HepG2 (cell line): ENCODE results near the gene ANKRD11. TPM values are rescaled to one million over a fixed set of nuclear protein-coding genes. Genes with fewer than 3 reads are reported as not detected.
A peak's percentile ranks its signal among the peaks of the same experiment; 100 is the strongest.

Source experiments
- ARHGAP35 ChIP-seq: sonication (generic); formaldehyde crosslinking; IDR thresholded peaks from 2 replicates; pipeline ENCODE4 v1.9.0; 2022; ENCODE audit warnings: mild to moderate bottlenecking, inconsistent platforms, moderate library complexity, missing genetic modification reagents, borderline replicate concordance
- CBX2 ChIP-seq, 2 experiments: fragments of 200-600 bp in 1 of 2; sonication (generic); formaldehyde crosslinking in 1 of 2; IDR thresholded peaks; 2 replicates each; pipeline versions ENCODE4 v1.7.0 to v1.8.1; 2018 to 2022; ENCODE audit warnings: low read depth in 2 of 2, low read length in 1 of 2, mild to moderate bottlenecking in 1 of 2, missing genetic modification reagents in 1 of 2
- FIP1L1 ChIP-seq: fragments of 200-400 bp; formaldehyde crosslinking; IDR thresholded peaks from 2 replicates; pipeline ENCODE4 v1.6.1; 2018; ENCODE audit warnings: low read depth, mild to moderate bottlenecking, low read length, moderate library complexity, borderline replicate concordance; ENCODE audit not compliant: insufficient read depth
- HOXA5 ChIP-seq: sonication (generic); formaldehyde crosslinking; IDR thresholded peaks from 2 replicates; pipeline ENCODE4 v1.4.0; 2020; ENCODE audit warnings: missing genetic modification reagents
- LCORL ChIP-seq, 2 experiments: fragments of 450-650 bp in 1 of 2; sonication (generic) in 1 of 2; formaldehyde crosslinking in 1 of 2; IDR thresholded peaks; 2 replicates each; pipeline versions ENCODE4 v1.5.0 to v1.6.1; 2017 to 2020; ENCODE audit warnings: antibody characterized with exemption in 1 of 2, missing genetic modification reagents in 1 of 2
- NAIF1 ChIP-seq: sonication (generic); formaldehyde crosslinking; IDR thresholded peaks from 2 replicates; pipeline ENCODE4 v1.5.0; 2020; ENCODE audit warnings: mild to moderate bottlenecking, missing genetic modification reagents, borderline replicate concordance
- NFRKB ChIP-seq: fragments of 450-650 bp; IDR thresholded peaks from 2 replicates; pipeline ENCODE4 v1.6.1; 2017
- POGK ChIP-seq: sonication (generic); formaldehyde crosslinking; conservative IDR thresholded peaks from 2 replicates; pipeline ENCODE4 v1.8.0; 2022; ENCODE audit warnings: mild to moderate bottlenecking, moderate library complexity, missing genetic modification reagents
- PRDM4 ChIP-seq: sonication (generic); formaldehyde crosslinking; IDR thresholded peaks from 2 replicates; pipeline ENCODE4 v1.9.0; 2021; ENCODE audit warnings: missing genetic modification reagents, borderline replicate concordance
- RARA ChIP-seq: IDR thresholded peaks from 2 replicates; pipeline ENCODE4 v1.6.1; 2016; ENCODE audit warnings: missing genetic modification reagents, missing compliant biosample characterization
- REXO4 ChIP-seq: sonication (generic); formaldehyde crosslinking; IDR thresholded peaks from 2 replicates; pipeline ENCODE4 v1.8.0; 2022; ENCODE audit warnings: missing genetic modification reagents, mild to moderate bottlenecking, borderline replicate concordance
- SKI ChIP-seq: fragments of 450-650 bp; IDR thresholded peaks from one replicate; pipeline ENCODE4 v1.6.1; 2018; ENCODE audit warnings: mild to moderate bottlenecking; ENCODE audit not compliant: partially characterized antibody
- ZFP36L2 ChIP-seq: sonication (generic); formaldehyde crosslinking; IDR thresholded peaks from 2 replicates; pipeline ENCODE4 v1.4.0; 2020; ENCODE audit warnings: missing genetic modification reagents
- ZKSCAN5 ChIP-seq: sonication (generic); formaldehyde crosslinking; IDR thresholded peaks from 2 replicates; pipeline ENCODE4 v1.5.1; 2020; ENCODE audit warnings: mild to moderate bottlenecking, missing genetic modification reagents
- ZNF142 ChIP-seq: sonication (generic); formaldehyde crosslinking; IDR thresholded peaks from 2 replicates; pipeline ENCODE4 v1.4.0; 2020; ENCODE audit warnings: missing genetic modification reagents
- ZNF383 ChIP-seq: sonication (generic); formaldehyde crosslinking; IDR thresholded peaks from 2 replicates; pipeline ENCODE4 v1.4.0; 2020; ENCODE audit warnings: missing genetic modification reagents, mild to moderate bottlenecking, borderline replicate concordance
- ZNF543 ChIP-seq: sonication (generic); formaldehyde crosslinking; IDR thresholded peaks from 2 replicates; pipeline ENCODE4 v1.4.0; 2020; ENCODE audit warnings: mild to moderate bottlenecking, missing genetic modification reagents
- ZNF616 ChIP-seq: sonication (generic); formaldehyde crosslinking; IDR thresholded peaks from 2 replicates; pipeline ENCODE4 v1.5.0; 2020; ENCODE audit warnings: low read depth, mild to moderate bottlenecking, missing genetic modification reagents
- polyA plus RNA-seq, 8 experiments: library from polyadenylated mRNA; depleted of rRNA in 3 of 8; stranded (reverse) in 7 of 8; unstranded in 1 of 8; fragments of >200 nt; fragmentation: Illumina TruSeq in 4 of 8; extraction: Trizol in 4 of 8; gene quantifications; 2 replicates each; pipeline versions ENCODE4 v1.2.1 to v1.2.3, GENCODE V29; 2011 to 2016; ENCODE audit warnings: low read depth in 4 of 8, missing spikeins in 1 of 8, mixed read lengths in 1 of 8; ENCODE audit not compliant: insufficient read depth in 1 of 8
- total RNA-seq, 5 experiments: library from RNA; depleted of rRNA; stranded (reverse); fragments of >200 nt; fragmentation: Illumina TruSeq; extraction: Trizol; gene quantifications; 2 replicates each; pipeline ENCODE4 v1.2.3, GENCODE V29; 2016; ENCODE audit warnings: low read depth in 1 of 5
- TF ChIP-seq, protein P1 (sequence below): sonication (generic); formaldehyde crosslinking; IDR thresholded peaks from 2 replicates; pipeline ENCODE4 v1.5.1; 2020; ENCODE audit warnings: missing genetic modification reagents, mild to moderate bottlenecking, borderline replicate concordance

ANKRD11 gene
- total and polyA plus RNA-seq, 2 of the 13 experiments (the other 11 are each of a cell fraction or from before 2014, with no cell fraction given) = 21.4 to 38.4 TPM

DNA sequence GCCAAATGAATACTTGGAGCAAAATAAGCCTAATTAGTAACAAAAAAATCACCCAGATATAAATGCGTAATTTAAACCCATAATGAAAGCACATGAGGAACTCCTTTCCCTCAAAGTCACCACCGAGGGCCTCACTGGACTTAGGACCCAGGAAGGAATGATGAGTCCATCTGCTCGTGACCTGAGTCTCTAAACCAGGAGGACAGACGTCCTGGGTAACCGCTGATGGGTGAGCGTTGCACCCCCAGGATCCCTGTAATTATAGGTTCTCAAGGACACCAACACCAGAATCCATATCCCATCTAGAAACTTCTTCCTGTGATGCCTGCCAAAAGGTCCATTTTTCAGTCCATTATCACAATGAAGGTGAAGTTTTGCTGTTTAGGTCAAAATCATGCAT, 151.5 kb downstream of the ANKRD11 start (continued):
- TF ChIP-seq HOXA5 (CRISPR knock-in tag) (0 out of 2 replicates have a peak, but pooled peaks have one; percentile 39), PRDM4 (0 out of 2 replicates have a peak, but pooled peaks have one; percentile 36), ZKSCAN5 (CRISPR knock-in tag) (no peak), ZNF142 (peak; percentile 37; the same call in 1 of the 2 replicates), ZFP36L2 (CRISPR knock-in tag) (no peak), FIP1L1 (no peak), POGK (no peak), ZNF383 (CRISPR knock-in tag) (no peak), NFRKB (no peak), ARHGAP35 (CRISPR knock-in tag) (no peak), RARA (CRISPR knock-in tag) (peak; percentile 77), SKI (peak; percentile 28), NAIF1 (CRISPR knock-in tag) (no peak), ZNF616 (CRISPR knock-in tag) (no peak), CBX2 (IDR thresholded peaks at IDR 0.05; ENCODE audit: low read depth, low read length) (no peak), CBX2 (CRISPR knock-in tag; IDR thresholded peaks at IDR 0.05; ENCODE audit: low read depth) (no peak), ZNF543 (CRISPR knock-in tag) (no peak), LCORL (IDR thresholded peaks at IDR 0.05) (no peak), LCORL (CRISPR knock-in tag; IDR thresholded peaks at IDR 0.05) (peak; percentile 87), REXO4 (CRISPR knock-in tag) (no peak)
- TF ChIP-seq, protein P1, sequence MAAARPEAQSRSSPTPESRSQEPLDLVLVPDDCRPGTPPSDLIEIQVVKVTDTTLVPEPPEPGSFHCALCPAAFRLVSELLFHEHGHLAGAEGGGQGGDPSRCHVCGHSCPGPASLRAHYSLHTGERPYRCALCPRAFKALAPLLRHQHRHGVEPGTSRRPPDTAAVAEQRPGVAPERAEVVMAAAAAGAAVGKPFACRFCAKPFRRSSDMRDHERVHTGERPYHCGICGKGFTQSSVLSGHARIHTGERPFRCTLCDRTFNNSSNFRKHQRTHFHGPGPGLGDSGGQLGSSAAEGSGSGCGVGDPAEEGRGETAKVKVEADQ = no peak
